ENCODE measurements around the gene STK38.

The STK38 gene

DNA sequence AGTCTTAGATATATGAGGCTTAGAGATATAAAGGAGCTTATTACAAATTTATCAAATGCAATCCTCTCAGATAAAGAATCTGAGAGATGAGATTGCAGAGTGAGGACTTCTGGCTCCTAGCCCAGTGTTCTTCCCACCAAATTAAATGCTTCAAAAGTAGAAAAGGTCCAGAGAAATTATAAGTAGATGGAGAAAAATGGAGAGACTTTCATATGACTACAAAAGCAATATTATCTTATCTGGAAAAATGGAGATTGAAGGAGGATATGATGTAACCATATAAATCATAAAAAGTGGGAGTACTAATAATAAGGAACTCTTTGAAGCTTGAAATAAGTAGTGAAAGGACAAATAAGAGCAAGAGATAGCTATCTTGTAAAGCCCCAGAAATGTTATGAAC lies 101.7 kb downstream of the STK38 start:
- no peak for DNase-seq (ENCODE audit: extremely low read depth, low read depth)
- TF ChIP-seq, protein P1, sequence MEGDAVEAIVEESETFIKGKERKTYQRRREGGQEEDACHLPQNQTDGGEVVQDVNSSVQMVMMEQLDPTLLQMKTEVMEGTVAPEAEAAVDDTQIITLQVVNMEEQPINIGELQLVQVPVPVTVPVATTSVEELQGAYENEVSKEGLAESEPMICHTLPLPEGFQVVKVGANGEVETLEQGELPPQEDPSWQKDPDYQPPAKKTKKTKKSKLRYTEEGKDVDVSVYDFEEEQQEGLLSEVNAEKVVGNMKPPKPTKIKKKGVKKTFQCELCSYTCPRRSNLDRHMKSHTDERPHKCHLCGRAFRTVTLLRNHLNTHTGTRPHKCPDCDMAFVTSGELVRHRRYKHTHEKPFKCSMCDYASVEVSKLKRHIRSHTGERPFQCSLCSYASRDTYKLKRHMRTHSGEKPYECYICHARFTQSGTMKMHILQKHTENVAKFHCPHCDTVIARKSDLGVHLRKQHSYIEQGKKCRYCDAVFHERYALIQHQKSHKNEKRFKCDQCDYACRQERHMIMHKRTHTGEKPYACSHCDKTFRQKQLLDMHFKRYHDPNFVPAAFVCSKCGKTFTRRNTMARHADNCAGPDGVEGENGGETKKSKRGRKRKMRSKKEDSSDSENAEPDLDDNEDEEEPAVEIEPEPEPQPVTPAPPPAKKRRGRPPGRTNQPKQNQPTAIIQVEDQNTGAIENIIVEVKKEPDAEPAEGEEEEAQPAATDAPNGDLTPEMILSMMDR (IDR thresholded peaks at IDR 0.05; ENCODE audit: low read depth, low read length), result no peak

DNA sequence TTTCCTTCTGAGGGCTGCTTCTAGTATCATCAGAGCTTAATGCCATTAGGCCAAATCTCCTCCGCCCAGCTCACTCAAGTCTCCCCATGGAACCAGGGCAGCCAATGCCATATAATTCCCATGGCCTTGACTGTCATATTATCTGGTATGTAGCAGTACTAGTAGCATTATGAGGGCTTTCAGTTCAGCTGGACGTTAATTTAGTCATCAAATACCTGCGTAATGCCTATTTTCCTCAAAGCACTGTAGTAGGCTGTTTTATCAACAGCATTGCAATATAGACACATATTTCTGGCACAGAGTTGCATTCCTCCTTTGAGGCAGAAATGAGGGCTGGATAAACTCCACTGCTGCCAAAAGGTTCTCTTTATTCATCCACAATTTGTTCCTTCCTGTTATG lies 102.8 kb downstream of the STK38 start:
- TF ChIP-seq, protein P1 (IDR thresholded peaks at IDR 0.05; ENCODE audit: low read depth, low read length), result no peak
- DNase-seq (ENCODE audit: extremely low read depth, low read depth), result no peak

Data from AG09319 (cell line).